CD14-positive monocyte (primary cell): ENCODE results near the gene ZNF416. TPM values are rescaled to one million over a fixed set of nuclear protein-coding genes. Genes with fewer than 3 reads are reported as not detected.

Experiments
- DNase-seq, 3 donors: peaks; one replicate each; pipeline ENCODE4 v3.0.0-alpha.2; 2011 to 2022
- H2AFZ ChIP-seq: 2 replicates; pipeline ENCODE4 v1.6.0; 2012; ENCODE audit warnings: mild to moderate bottlenecking, low read depth, low read length, inconsistent platforms; ENCODE audit not compliant: insufficient read depth, poor library complexity, severe bottlenecking
- H3K27ac ChIP-seq, 2 donors: 1 replicate in 1 of 2; 2 replicates in 1 of 2; pipeline ENCODE4 v1.5.1; 2012 to 2013; ENCODE audit warnings: low read length in 2 of 2, control low read depth in 1 of 2, inconsistent platforms in 1 of 2, low read depth in 1 of 2, mild to moderate bottlenecking in 1 of 2
- H3K27me3 ChIP-seq, 2 donors: one replicate each; pipeline versions ENCODE4 v1.6.0 to v1.6.1; 2011 to 2013; ENCODE audit warnings: low read length in 2 of 2; ENCODE audit not compliant: control insufficient read depth in 2 of 2, insufficient read depth in 2 of 2
- H3K36me3 ChIP-seq, 2 donors: replicated peaks in 1 of 2; 1 replicate in 1 of 2; 2 replicates in 1 of 2; pipeline versions ENCODE4 v1.5.1 to v1.6.1; 2012 to 2013; ENCODE audit warnings: low read length in 2 of 2, control low read depth in 1 of 2, inconsistent platforms in 1 of 2, mild to moderate bottlenecking in 1 of 2; ENCODE audit not compliant: insufficient read depth in 2 of 2, control insufficient read depth in 1 of 2
- H3K4me1 ChIP-seq, 2 donors: 1 replicate in 1 of 2; 2 replicates in 1 of 2; pipeline versions ENCODE4 v1.5.1 to v1.6.1; 2012 to 2013; ENCODE audit warnings: low read length in 2 of 2, control low read depth in 1 of 2, inconsistent platforms in 1 of 2, mild to moderate bottlenecking in 1 of 2, moderate library complexity in 1 of 2; ENCODE audit not compliant: insufficient read depth in 2 of 2, control insufficient read depth in 1 of 2
- H3K4me2 ChIP-seq: replicated peaks from 2 replicates; pipeline ENCODE3; 2012; ENCODE audit warnings: low read length, moderate library complexity, mild to moderate bottlenecking; ENCODE audit not compliant: poor library complexity, severe bottlenecking; ENCODE audit errors: extremely low read depth
- H3K4me3 ChIP-seq, 3 experiments: fragments of 200-600 bp in 1 of 3; sonication (generic) in 1 of 3; replicated peaks in 1 of 3; 1 replicate in 2 of 3; 2 replicates in 1 of 3; pipeline ENCODE4 v1.5.1; 2011 to 2013; ENCODE audit warnings: low read length in 3 of 3, mild to moderate bottlenecking in 3 of 3, control low read depth in 2 of 3, low read depth in 2 of 3, inconsistent platforms in 1 of 3, moderate library complexity in 1 of 3
- H3K79me2 ChIP-seq: 2 replicates; pipeline ENCODE4 v1.6.0; 2012; ENCODE audit warnings: mild to moderate bottlenecking, control low read depth, inconsistent platforms, low read length, moderate library complexity; ENCODE audit not compliant: insufficient read depth
- H3K9ac ChIP-seq: 2 replicates; pipeline ENCODE4 v1.6.0; 2017; ENCODE audit warnings: low read length, mild to moderate bottlenecking; ENCODE audit not compliant: insufficient read depth, poor library complexity, severe bottlenecking
- H3K9me3 ChIP-seq, 2 donors: replicated peaks in 1 of 2; 1 replicate in 1 of 2; 2 replicates in 1 of 2; pipeline versions ENCODE4 v1.5.1 to v1.6.1; 2012 to 2013; ENCODE audit warnings: low read length in 2 of 2, control low read depth in 1 of 2; ENCODE audit not compliant: control insufficient read depth in 1 of 2, insufficient read depth in 1 of 2
- H4K20me1 ChIP-seq: 2 replicates; pipeline ENCODE4 v1.6.0; 2012; ENCODE audit warnings: mild to moderate bottlenecking, low read length, control low read depth, moderate library complexity; ENCODE audit not compliant: insufficient read depth
- H3K27ac Mint-ChIP-seq, 7 donors: one replicate each; pipeline ENCODE4 v1.8.0; 2020; ENCODE audit warnings: mild to moderate bottlenecking in 7 of 7, mixed read lengths in 7 of 7, moderate library complexity in 6 of 7, inconsistent platforms in 2 of 7
- H3K27me3 Mint-ChIP-seq, 3 donors: one replicate each; pipeline ENCODE4 v1.8.0; 2021 to 2022; ENCODE audit warnings: low read depth in 3 of 3, mild to moderate bottlenecking in 3 of 3, mixed read lengths in 3 of 3, moderate library complexity in 3 of 3, inconsistent platforms in 1 of 3
- H3K36me3 Mint-ChIP-seq, 2 donors: one replicate each; pipeline ENCODE4 v1.8.0; 2020; ENCODE audit warnings: mixed read lengths in 2 of 2, inconsistent platforms in 1 of 2, mild to moderate bottlenecking in 1 of 2
- H3K4me1 Mint-ChIP-seq: one replicate; pipeline ENCODE4 v1.8.0; 2020; ENCODE audit warnings: mild to moderate bottlenecking, mixed read lengths
- H3K4me3 Mint-ChIP-seq, 2 donors: one replicate each; pipeline ENCODE4 v1.8.0; 2020; ENCODE audit warnings: mild to moderate bottlenecking in 2 of 2, mixed read lengths in 2 of 2, moderate library complexity in 1 of 2
- H3K9me3 Mint-ChIP-seq, 7 donors: one replicate each; pipeline ENCODE4 v1.8.0; 2020 to 2022; ENCODE audit warnings: mixed read lengths in 7 of 7, mild to moderate bottlenecking in 6 of 7, moderate library complexity in 6 of 7, inconsistent platforms in 2 of 7
- WGBS: methylation state at CpG from one replicate; pipeline ENCODE4 v1.1.5; 2013; ENCODE audit warnings: missing lambda C conversion rate; ENCODE audit not compliant: insufficient coverage; 5-methylcytosine and 5-hydroxymethylcytosine counted together
- intact Hi-C, 2 donors: fragments of 100-400 bp; cut with micrococcal nuclease; formaldehyde crosslinking; loops; one replicate each; pipeline versions ENCODE4 v1.15.0 to v1.15.1; 2023
- polyA plus RNA-seq, 3 donors: library from polyadenylated mRNA; depleted of rRNA in 1 of 3; unstranded in 2 of 3; stranded (reverse) in 1 of 3; fragments of 300-500 nt in 2 of 3; fragments of >200 nt in 1 of 3; fragmentation: Illumina TruSeq in 2 of 3; gene quantifications; 1 replicate in 2 of 3; 2 replicates in 1 of 3; pipeline ENCODE4 v1.2.3, GENCODE V29; 2012 to 2021
- TF ChIP-seq, protein P1 (sequence below): fragments of 200-600 bp; IDR thresholded peaks from one replicate; pipeline ENCODE4 v1.8.0; 2022; ENCODE audit warnings: antibody characterized with exemption, mild to moderate bottlenecking

The ZNF416 gene
- polyA plus RNA-seq, 3 donors: 0.48 to 2.1 (median 1.4) TPM

DNA sequence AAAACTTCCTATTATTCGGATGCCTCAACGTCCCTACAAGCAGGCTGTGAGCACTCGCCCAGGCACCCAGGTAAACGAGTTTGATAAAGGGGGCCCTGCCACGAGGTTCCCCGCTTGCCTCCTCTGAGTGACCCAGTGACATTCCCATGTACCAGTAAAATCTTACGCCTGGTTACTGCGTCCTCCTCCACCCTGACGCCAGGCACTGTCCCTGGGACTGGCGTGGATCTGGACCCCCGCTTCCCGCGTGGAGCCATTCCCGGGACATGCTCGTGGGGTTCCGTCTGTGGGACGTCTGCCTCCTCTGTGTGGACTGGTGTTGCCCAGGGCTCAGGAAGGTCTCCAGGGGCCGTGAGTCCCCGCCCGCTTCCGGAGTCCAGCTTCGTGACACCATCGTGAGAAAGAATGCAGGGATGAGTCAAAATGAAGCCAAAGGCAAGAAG lies 18.6 kb downstream of the ZNF416 start:
- Mint-ChIP-seq H3K9me3 (peaks cover 50 to 80% (median 69%) of the 10 kb centered on the region in 7 donors), H3K36me3 (peaks cover 18 to 25% of the 10 kb centered on the region in 2 donors), H3K4me1 (peaks cover 21% of the 10 kb centered on the region), H3K27ac (peak overlapping the region in 4 of 7 donors; percentile 22 to 84 (median 78)), H3K27me3 (peaks cover 0 to 8% (median 3%) of the 10 kb centered on the region in 3 donors), H3K4me3 (peak overlapping the region; percentile 91 to 95)
- Histone ChIP-seq H3K9ac (no peak overlapping the region), H3K79me2 (peaks cover 11% of the 10 kb centered on the region), H3K27ac (no peak overlapping the region), H3K27me3 (no peaks in the 10 kb centered on the region), H3K4me2 (peak overlapping the region; percentile 95), H3K9me3 (peaks cover 42 to 67% of the 10 kb centered on the region in 2 donors), H3K4me1 (peaks cover 16 to 20% of the 10 kb centered on the region in 2 donors), H4K20me1 (no peaks in the 10 kb centered on the region), H2AFZ (peak overlapping the region; percentile 95), H3K4me3 (peak overlapping the region; percentile 70 to 89 (median 86)), H3K36me3 (peaks cover 6 to 15% of the 10 kb centered on the region in 2 donors)
- TF ChIP-seq, protein P1, sequence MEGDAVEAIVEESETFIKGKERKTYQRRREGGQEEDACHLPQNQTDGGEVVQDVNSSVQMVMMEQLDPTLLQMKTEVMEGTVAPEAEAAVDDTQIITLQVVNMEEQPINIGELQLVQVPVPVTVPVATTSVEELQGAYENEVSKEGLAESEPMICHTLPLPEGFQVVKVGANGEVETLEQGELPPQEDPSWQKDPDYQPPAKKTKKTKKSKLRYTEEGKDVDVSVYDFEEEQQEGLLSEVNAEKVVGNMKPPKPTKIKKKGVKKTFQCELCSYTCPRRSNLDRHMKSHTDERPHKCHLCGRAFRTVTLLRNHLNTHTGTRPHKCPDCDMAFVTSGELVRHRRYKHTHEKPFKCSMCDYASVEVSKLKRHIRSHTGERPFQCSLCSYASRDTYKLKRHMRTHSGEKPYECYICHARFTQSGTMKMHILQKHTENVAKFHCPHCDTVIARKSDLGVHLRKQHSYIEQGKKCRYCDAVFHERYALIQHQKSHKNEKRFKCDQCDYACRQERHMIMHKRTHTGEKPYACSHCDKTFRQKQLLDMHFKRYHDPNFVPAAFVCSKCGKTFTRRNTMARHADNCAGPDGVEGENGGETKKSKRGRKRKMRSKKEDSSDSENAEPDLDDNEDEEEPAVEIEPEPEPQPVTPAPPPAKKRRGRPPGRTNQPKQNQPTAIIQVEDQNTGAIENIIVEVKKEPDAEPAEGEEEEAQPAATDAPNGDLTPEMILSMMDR: no peak
- no peak for DNase-seq
- intact Hi-C loops: loop anchor here in 1 of 2 donors (2.0 kb wide), 1 partner anchor 73 kb away; the partner anchor contains the start of gene ZNF211
- WGBS: 45% methylated on average over 23 of the region's 23 CpGs

DNA sequence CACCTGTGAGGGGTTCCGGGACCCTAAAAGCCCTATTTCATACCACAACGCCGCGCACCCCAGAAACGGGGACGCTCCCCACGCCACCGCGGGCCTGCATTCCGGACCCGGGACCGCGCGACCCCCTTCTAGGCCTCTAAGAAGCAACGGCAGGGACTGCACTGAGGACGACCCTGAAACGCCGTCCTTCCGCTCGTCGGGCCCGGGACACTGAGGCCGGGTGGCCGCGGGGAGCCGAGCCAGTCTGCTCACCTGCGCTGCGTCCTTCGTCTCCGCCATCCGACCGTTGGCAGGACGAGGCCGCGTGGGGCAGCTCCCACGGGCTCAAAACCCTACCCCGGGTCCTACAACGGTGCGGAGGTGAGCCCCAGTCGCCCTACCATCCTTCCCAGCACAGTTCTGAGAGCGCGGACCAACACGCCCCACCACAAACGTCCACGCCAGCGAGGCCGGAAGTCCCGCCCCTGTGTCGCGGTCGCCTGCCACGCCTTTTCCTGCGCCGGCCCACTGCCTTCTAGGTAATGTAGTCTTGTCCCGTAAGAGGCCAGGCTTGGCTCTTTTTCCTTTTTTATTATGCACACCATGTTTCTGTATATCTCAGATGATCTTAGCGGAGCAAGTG lies 19.2 kb downstream of the ZNF416 start, which contains the start of gene ZNF550:
Gene ZNF550, minus strand, starts transcription at position 460 of the 622 bp plus-strand sequence. Its CDS starts 181 bp downstream, at position 279.
- TF ChIP-seq, protein P1: no peak
- Histone ChIP-seq H3K4me3 (peak within 1 kb of the TSS; percentile 70 to 89 (median 86)), H3K27me3 (no peaks in the 10 kb centered on the region), H4K20me1 (no peaks in the 10 kb centered on the region), H3K79me2 (peaks cover 11% of the 10 kb centered on the region), H3K27ac (peak within 1 kb of the TSS; percentile 1 to 70), H2AFZ (peak within 1 kb of the TSS; percentile 95), H3K4me1 (peaks cover 16 to 20% of the 10 kb centered on the region in 2 donors), H3K9me3 (peaks cover 43 to 67% of the 10 kb centered on the region in 2 donors), H3K9ac (peak within 1 kb of the TSS; percentile 82), H3K4me2 (peak within 1 kb of the TSS; percentile 95), H3K36me3 (peaks cover 7 to 20% of the 10 kb centered on the region in 2 donors)
- Mint-ChIP-seq H3K36me3 (peaks cover 24 to 30% of the 10 kb centered on the region in 2 donors), H3K4me1 (peaks cover 21% of the 10 kb centered on the region), H3K9me3 (peaks cover 53 to 80% (median 69%) of the 10 kb centered on the region in 7 donors), H3K27me3 (peaks cover 0 to 8% (median 3%) of the 10 kb centered on the region in 3 donors), H3K27ac (peak within 1 kb of the TSS; percentile 20 to 88 (median 76)), H3K4me3 (peak within 1 kb of the TSS; percentile 91 to 95)
- intact Hi-C loops: loop anchor here in 1 of 2 donors (2.0 kb wide), 1 partner anchor 73 kb away; the partner anchor contains the start of gene ZNF211
- peak; percentile 68 to 83 (median 75) for DNase-seq
- under 1% methylated on average over 55 of the region's 56 CpGs for WGBS
